COR-L47 (cell line): ENCODE measurements around the gene IARS2.
"Not testable (repeated sequence)": the region's sequence is repeated elsewhere in the genome, so short reads cannot be mapped to it uniquely, and the experiment has no call there.

Experiments used
- DNase-seq: peaks from one replicate; lab custom pipeline; 2025; lab: John Stamatoyannopoulos, UW

The IARS2 gene

DNA sequence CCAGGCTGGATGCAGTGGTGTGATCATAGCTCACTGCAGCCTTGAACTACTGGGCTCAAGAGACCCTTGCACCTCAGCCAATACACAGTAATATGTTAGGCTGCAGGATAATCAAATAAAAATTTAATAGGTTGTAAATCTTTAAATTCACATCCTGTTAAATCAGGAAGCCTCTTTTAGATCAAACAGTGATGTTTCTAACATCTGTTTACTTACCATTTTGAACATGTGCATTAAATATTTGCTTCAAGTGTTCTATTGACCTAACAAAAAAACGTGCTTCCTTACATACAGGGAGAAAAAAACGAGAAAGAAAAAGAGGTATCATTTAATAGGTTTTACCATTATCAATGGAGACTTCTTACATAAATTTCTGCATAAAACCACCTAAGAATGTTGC is 70.6 kb downstream of the IARS2 start:
- no peak for DNase-seq

DNA sequence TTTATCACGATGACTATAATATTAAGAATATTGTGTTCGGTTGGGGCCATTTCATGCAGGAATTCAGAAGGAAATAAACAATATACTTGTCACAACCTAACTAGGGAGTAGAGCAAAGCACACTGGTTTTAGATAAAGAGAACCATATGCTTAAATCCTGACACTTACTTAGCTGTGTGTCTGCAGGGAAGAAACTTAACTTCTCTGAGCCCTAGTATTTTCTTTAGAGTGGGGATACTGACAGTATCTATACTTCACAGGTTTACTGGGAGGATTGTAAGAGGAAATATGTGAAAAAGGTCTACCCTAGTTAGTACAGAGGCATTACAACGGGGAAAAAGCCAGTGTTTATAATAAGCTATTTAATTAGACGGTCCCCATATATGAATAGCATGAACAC is 72.9 kb downstream of the IARS2 start:
- no peak for DNase-seq

GRCh38 chr1:220169887-220170286 is 76.0 kb downstream of the IARS2 start:
- DNase-seq = not testable (repeated sequence)

DNA sequence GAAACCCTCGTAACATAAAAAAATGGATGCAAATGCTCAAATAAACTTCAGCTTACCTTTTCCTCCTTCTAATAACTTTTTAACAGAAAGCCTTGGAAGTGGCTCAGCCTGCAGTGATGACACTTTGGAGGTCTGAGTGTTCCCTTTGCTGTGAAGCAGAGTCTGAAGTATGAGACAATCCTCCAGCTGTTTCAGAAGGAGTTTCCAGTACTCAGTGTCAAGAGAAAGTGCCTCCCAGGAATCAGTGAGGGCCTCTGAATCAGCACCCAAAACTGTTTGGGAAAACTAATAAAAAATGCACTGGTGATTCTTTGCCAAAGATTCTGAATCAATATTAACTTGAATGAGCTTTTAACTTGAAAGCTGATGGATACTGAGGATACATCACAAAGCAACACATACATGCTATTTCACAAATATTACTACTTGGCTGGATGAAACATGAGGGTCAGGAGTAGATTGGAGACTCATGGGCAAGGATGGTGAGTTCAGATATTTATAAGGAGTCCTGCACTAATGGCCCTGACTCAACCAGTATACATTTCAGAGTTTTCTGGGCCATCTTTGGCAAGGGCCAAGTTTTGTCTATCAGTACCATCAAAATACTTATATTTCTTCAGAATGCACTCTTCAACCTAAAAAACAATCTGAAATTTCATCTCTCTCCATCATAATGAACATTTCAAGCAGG is 77.0 kb downstream of the IARS2 start:
- DNase-seq = no peak

DNA sequence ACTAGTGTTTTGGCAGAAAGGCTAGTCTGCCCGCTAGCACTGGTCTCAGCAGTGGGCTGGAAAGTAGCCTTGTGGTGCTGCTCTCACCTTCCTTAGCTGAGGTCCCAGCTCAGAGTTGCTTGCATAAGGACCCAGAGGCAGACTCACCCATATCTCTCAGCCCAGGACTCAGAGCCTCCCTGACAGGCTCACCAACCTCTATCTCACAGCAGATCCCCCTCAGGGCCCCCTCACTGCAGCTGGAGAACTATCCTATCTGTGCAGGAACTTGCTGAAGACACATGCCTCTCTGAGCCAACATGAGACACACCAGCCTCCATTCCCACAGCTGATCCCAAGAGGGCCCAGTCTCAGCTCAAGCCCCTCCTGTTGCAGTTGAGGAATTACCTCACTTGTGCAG is 82.6 kb downstream of the IARS2 start:
- no peak for DNase-seq

DNA sequence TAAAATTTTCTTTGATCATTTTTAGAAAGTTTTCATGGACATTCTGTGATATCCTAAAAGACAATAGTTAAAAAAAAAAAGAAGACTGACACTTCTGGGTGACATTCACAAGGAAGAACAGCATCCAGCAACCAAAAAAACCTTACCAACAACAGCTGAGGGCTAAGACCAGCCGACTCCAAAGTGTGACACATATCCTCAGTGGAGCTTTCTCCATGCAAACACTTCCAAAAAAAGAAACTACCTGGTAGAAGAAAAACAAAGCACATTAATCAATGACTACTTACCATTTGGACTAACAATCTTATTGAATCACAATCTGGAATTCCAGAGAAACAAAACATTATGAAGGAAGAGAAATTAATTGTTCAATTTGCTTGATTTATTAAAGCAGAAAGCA is 88.2 kb downstream of the IARS2 start:
- no peak for DNase-seq

GRCh38 chr1:220182656-220183055 is 88.7 kb downstream of the IARS2 start:
- DNase-seq = no peak

DNA sequence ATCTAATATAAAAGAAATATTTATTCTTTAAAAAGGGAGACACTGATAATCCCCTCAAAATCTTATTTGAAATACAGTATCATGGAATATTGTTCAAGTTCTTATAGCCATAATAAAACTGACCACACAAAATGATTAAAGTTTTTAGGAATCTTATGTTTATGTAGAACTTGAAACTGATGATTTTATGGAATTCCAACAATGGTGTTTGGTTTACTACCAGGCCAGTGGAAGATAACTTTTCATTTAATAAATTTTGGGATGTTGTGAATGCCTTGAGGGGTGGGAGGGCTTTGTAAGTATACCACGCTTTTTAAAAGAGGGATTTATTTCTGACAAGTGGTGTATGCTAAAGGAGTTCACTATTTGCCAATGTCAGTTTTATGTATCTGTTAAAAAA is 90.6 kb downstream of the IARS2 start:
- DNase-seq = no peak

- DNase-seq = no peak
Measured at GRCh38 chr1:220186752-220187151, 92.8 kb downstream of the IARS2 start.

DNA sequence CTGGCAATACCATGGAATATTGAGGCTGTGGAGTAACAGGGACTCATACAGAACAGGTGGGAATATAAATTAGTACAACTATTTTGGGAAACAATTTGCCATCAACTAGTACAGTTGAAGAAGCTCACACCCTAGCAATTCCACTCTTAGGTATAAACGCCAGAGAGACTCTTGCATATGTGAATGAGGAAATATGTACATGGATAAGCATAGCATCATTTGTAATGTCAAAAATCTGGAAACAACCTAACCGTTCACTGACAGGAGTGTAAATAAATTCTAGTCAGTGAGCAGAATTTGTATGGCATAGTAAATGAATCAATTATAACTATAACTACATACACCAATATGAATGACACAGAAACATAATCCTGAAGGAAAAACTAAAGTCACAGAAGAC is 94.6 kb downstream of the IARS2 start:
- DNase-seq = no peak

GRCh38 chr1:220189750-220190347 is 95.9 kb downstream of the IARS2 start:
- DNase-seq = peak; percentile 40

- no peak for DNase-seq
Measured at GRCh38 chr1:220195701-220196100, 101.8 kb downstream of the IARS2 start.
